Measurements from ENCODE around the gene CCDC57.

DNA sequence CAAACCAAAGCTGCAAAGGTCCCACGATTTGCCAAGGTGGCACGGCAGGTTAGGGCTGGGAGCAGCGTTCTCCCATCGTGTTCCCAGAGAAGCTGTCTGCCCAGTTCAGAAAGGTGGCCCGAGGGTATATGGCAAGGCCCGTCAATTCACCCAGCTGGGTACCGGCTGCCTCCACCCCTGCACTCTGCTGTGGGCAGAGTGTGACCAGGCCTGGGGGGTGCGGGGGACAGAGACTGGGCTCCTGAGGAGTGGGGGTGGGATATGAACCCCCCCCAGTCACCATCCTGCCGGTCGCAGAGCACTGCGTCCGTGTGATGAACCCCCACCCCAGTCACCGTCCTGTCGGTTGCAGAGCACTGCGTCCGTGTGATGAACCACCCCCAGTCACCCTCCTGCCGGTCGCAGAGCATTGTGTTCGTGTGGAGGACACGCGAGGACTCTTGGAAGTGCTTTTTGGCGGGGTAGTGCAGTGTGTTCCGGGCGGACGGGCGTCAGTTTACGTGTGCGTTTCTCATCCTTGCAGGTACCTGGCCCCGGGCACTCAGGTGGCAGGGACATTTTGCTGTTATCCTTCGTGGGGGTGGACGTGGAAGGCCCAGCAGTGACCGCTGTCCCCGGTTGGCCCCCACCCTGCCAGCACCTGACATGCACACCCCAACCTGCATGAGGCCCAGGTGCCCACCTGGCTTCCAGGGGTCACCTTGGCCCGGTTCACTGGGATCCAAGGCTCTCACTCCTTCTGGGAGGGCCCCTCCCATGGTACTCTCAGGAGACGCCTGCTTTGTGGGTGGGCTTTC lies 111.9 kb downstream of the CCDC57 start:
- TF ChIP-seq, protein P1, sequence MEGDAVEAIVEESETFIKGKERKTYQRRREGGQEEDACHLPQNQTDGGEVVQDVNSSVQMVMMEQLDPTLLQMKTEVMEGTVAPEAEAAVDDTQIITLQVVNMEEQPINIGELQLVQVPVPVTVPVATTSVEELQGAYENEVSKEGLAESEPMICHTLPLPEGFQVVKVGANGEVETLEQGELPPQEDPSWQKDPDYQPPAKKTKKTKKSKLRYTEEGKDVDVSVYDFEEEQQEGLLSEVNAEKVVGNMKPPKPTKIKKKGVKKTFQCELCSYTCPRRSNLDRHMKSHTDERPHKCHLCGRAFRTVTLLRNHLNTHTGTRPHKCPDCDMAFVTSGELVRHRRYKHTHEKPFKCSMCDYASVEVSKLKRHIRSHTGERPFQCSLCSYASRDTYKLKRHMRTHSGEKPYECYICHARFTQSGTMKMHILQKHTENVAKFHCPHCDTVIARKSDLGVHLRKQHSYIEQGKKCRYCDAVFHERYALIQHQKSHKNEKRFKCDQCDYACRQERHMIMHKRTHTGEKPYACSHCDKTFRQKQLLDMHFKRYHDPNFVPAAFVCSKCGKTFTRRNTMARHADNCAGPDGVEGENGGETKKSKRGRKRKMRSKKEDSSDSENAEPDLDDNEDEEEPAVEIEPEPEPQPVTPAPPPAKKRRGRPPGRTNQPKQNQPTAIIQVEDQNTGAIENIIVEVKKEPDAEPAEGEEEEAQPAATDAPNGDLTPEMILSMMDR (IDR thresholded peaks at IDR 0.05; ENCODE audit: low read depth, low read length, poor library complexity, severe bottlenecking): no peak
- no peak for TF ChIP-seq EZH2phosphoT487 (IDR thresholded peaks at IDR 0.05; ENCODE audit: borderline replicate concordance, low read length)
